Right forelimb (tissue), 1 donor: Measurements from ENCODE around the gene AHCY.
"Not testable (repeated sequence)": the region's sequence is repeated elsewhere in the genome, so short reads cannot be mapped to it uniquely, and the experiment has no call there.

Experiments
- DNase-seq: peaks from one replicate; pipeline ENCODE4 v3.0.0-alpha.2; 2018

Gene AHCY

DNA sequence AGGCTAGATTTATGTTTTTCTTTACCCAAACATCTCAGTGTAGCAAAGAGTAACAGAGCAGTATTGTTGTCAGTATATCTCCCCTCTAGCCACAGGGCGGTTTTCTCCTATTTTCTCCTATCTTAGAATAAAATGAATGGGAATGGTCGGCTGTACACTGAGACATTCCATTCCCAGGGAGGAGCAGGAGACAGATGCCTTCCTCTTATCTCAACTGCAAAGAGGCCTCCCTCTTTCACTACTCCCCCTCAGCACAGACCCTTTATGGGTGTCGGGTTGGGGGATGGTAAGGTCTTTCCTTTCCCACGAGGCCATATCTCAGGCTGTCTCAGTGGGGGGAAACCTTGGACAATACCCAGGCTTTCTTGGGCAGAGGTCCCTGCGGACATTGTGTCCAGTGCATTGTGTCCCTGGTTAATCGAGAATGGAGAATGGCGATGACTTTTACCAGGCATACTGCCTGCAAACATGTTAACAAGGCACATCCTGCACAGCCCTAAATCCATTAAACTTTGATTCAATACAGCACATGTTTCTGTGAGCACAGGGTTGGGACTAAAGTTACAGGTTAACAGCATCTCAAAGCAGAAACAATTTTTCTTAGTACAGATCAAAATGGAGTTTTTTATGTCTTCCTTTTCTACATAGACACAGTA is 50.6 kb downstream of the AHCY start:
- DNase-seq: not testable (repeated sequence)

DNA sequence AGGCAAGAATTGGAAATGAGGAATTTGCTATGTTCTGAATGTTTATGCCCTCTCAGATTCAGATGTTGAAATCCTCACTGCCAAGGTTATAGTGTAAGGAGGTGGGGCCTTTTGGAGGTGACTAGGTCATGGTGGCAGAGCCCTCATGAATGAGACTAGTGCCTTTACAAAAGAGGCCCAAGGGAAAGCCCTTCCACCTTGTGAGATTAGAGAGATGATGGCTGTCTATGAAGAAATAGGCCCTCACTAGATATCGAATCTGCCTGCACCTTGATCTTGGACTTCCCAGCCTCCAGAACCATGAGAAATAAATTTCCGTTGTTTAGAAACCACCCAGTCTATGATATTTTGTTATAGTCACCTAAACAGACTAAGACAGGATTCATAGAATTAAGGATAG is 51.5 kb downstream of the AHCY start:
- no peak for DNase-seq

DNA sequence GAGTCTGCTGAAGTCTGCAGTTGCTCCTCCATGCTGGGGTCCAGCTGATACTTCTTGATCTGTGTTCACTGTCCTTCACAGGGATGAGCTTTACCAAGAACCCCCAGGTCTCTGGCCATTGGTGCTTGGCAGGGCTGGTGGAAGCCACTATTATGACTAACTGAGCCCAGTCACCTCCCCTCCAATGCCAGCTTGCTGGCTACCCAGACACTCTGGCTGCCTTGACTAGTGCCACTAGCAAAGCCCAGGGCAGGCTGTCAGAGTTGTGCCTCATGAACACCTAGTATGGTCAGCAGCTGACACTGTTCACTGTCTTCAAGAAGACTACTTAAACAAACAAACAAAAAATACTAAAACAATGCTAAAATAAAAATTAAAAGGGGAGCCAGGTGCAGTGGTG is 53.1 kb downstream of the AHCY start:
- no peak for DNase-seq

- no peak for DNase-seq
Measured at GRCh38 chr20:34249291-34249690, 53.9 kb downstream of the AHCY start.

- DNase-seq: no peak
Measured at GRCh38 chr20:34246126-34246626, 57.0 kb downstream of the AHCY start.

GRCh38 chr20:34243377-34243776 is 59.8 kb downstream of the AHCY start:
- no peak for DNase-seq

DNA sequence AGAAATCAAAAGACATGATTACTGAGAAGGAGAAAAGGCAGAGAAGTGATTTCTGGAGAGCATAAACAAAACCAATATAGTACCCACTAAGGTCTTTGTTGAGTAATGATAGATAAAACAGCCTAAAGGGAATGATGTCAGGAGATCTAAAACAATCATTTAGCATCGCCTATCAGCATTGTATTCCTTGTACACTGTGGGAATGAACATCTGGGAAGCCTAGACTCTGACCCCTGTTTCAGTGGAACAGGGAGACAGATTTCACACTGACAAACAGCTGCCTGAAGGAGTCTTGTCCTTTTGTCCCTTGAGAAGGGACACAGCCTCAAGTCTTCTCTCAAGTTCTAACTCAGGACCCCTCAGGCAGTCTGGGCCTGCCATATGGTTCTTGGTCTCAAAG is 60.3 kb downstream of the AHCY start:
- no peak for DNase-seq

- not testable (repeated sequence) for DNase-seq
Measured at GRCh38 chr20:34242015-34242414, 61.1 kb downstream of the AHCY start.

GRCh38 chr20:34240693-34241615 is 62.2 kb downstream of the AHCY start, which contains the start of gene ASIP:
TSS of gene ASIP (plus strand) at chr20:34241423. CDS start at chr20:34260375, 18,952 bp downstream.
- DNase-seq: no peak

DNA sequence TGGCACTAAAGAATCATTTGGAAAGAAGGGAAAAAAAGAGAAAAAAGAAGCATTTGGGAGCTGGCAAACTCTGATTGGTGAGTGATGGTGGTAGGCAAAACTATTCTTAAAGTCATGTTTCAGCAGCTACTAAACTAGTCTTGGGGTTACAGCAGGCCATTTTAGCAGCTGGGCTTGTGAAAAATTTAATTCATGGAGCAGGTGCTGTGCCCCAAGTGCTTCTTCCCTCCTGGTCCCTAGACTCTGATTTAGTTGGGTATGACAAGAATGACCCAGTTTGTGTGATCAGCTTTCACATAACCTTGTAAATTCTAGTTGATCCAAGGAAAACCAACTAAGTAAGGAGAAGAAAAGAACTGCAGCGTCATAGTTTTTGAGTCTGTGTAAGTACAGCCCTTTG is 63.0 kb downstream of the AHCY start:
- DNase-seq: no peak

- DNase-seq: no peak
Measured at GRCh38 chr20:34237942-34238341, 65.2 kb downstream of the AHCY start.

- DNase-seq: no peak
Measured at GRCh38 chr20:34235875-34236274, 67.3 kb downstream of the AHCY start.

DNA sequence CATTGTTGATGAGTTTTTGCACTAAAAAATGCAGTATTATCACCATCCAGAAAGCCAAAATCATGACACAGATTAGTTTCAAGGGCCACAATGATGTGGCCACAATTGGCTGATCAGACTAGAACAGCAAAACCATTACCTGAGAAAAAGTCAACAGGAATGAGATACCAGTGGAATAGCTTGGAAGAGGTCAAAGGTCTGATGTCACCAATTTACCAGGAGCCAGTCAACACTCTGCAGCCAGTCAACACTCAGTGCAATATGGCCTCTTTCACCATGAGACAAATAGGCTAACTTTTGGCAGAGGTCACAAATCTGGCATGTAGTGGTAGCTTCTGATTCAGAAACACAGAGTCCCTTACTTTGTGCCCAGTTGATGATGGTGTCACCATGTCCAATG is 69.5 kb downstream of the AHCY start:
- DNase-seq: no peak

DNA sequence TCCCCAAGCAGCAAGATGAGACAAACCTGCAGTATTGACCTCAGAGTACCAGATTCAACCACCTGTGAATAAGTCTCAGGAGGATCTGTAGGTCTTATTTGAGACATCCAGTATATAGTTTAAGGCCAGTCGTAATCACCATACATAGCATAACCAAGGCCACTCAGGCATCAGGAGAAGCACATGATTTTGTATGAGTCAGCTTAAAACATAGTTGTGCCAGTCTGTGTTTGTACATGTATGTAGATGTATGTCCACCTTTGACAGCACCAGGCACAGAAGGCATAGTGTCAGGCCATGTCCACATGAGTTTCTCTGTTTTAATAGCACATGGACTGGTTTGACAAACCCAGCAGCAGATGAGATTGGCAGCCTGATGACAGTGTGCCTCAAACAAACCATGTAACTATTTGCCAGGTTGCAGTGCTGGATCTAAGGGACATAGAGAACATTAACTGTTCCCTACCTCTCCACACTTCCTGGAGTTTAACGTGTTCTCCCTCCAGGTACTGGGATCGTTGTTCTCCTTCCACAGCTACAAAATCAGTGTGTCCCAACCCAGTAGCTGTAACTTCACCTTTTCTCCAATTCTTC is 70.6 kb downstream of the AHCY start:
- DNase-seq: no peak

GRCh38 chr20:34231634-34232033 is 71.5 kb downstream of the AHCY start:
- DNase-seq: no peak
